OCI-LY7 (cell line): ENCODE data around the gene ACAP3.

Experiments
- CTCF ChIP-seq: fragments of 200-600 bp; sonication (generic); conservative IDR thresholded peaks from 2 replicates; pipeline ENCODE4 v1.5.1; 2014; ENCODE audit warnings: mild to moderate bottlenecking, antibody characterized with exemption, low read length, moderate library complexity, mixed read lengths
- EZH2phosphoT487 ChIP-seq: fragments of 200-600 bp; sonication (generic); IDR thresholded peaks from 2 replicates; pipeline ENCODE4 v1.6.1; 2018; ENCODE audit warnings: low read depth, borderline replicate concordance, mild to moderate bottlenecking, mixed run types, antibody characterized with exemption, low read length, moderate library complexity, mixed read lengths

- TF ChIP-seq CTCF (no peak), EZH2phosphoT487 (no peak)
Observed at GRCh38 chr1:1245817-1246576, 61.7 kb downstream of the ACAP3 start.
